Panc1 (cell line): ENCODE data around the gene ADGB.

ENCODE experiments used
- CTCF ChIP-seq: fragments of 450-650 bp; IDR thresholded peaks from 2 replicates; pipeline ENCODE4 v1.5.1; 2017; ENCODE audit warnings: mild to moderate bottlenecking
- POLR2AphosphoS5 ChIP-seq: IDR thresholded peaks from 2 replicates; pipeline ENCODE4 v1.6.1; 2012; ENCODE audit warnings: mild to moderate bottlenecking, low read depth, low read length, moderate library complexity
- REST ChIP-seq, 2 experiments: IDR thresholded peaks; 2 replicates each; pipeline ENCODE4 v1.6.1; 2011 to 2012; ENCODE audit warnings: low read depth in 2 of 2, control low read depth in 1 of 2, low read length in 1 of 2, mild to moderate bottlenecking in 1 of 2, moderate library complexity in 1 of 2; ENCODE audit not compliant: insufficient read depth in 1 of 2
- SIN3A ChIP-seq: IDR thresholded peaks from 2 replicates; pipeline ENCODE4 v1.6.1; 2012; ENCODE audit warnings: low read depth, mild to moderate bottlenecking, low read length, moderate library complexity, borderline replicate concordance; ENCODE audit not compliant: insufficient read depth
- TCF7L2 ChIP-seq: IDR thresholded peaks from 2 replicates; pipeline ENCODE4 v1.6.1; 2011; ENCODE audit warnings: mild to moderate bottlenecking, low read depth, low read length, inconsistent platforms

- TF ChIP-seq SIN3A (no peak), POLR2AphosphoS5 (no peak), CTCF (peak; percentile 6; the same call in 1 of the 2 replicates), REST (IDR thresholded peaks at IDR 0.05; ENCODE audit: insufficient read depth in 1 of 2, low read depth in 2 of 2, low read length in 1 of 2) (no peak), TCF7L2 (no peak)
Measured at GRCh38 chr6:146666909-146667308, 68.1 kb downstream of the ADGB start.
